T1000 (cell line): ENCODE measurements around the gene RNU1-1.
"Not testable (repeated sequence)": the region's sequence is repeated elsewhere in the genome, so short reads cannot be mapped to it uniquely, and the experiment has no call there.

ENCODE experiments used
- DNase-seq: peaks from one replicate; lab custom pipeline; 2025; ENCODE audit warnings: mixed read lengths; lab: John Stamatoyannopoulos, UW

Gene RNU1-1

GRCh38 chr1:16493731-16494130 is 20.4 kb downstream of the RNU1-1 start:
- not testable (repeated sequence) for DNase-seq

GRCh38 chr1:16492937-16493336 is 21.1 kb downstream of the RNU1-1 start:
- not testable (repeated sequence) for DNase-seq

- DNase-seq, result no peak
These were observed 22.9 kb downstream of the RNU1-1 start for GRCh38 chr1:16491056-16491675.

GRCh38 chr1:16489195-16489880 is 24.7 kb downstream of the RNU1-1 start:
- not testable (repeated sequence) for DNase-seq

GRCh38 chr1:16487011-16487410 is 27.1 kb downstream of the RNU1-1 start:
- DNase-seq, result not testable (repeated sequence)

GRCh38 chr1:16486316-16486715 is 27.8 kb downstream of the RNU1-1 start:
- DNase-seq, result not testable (repeated sequence)

- no peak for DNase-seq
These were observed 29.2 kb downstream of the RNU1-1 start for GRCh38 chr1:16484931-16485330.

- DNase-seq, result no peak
These were observed 29.6 kb downstream of the RNU1-1 start for GRCh38 chr1:16484501-16484835.

- not testable (repeated sequence) for DNase-seq
These were observed 30.2 kb downstream of the RNU1-1 start for GRCh38 chr1:16483639-16484500.

GRCh38 chr1:16483146-16483545 is 30.9 kb downstream of the RNU1-1 start:
- not testable (repeated sequence) for DNase-seq

- DNase-seq, result no peak
These were observed 36.0 kb downstream of the RNU1-1 start for GRCh38 chr1:16478091-16478490.

- not testable (repeated sequence) for DNase-seq
These were observed 38.0 kb downstream of the RNU1-1 start for GRCh38 chr1:16475771-16476770.

GRCh38 chr1:16474891-16475290 is 39.2 kb downstream of the RNU1-1 start:
- DNase-seq, result not testable (repeated sequence)

GRCh38 chr1:16474166-16474800 is 39.8 kb downstream of the RNU1-1 start:
- no peak for DNase-seq

- DNase-seq, result no peak
These were observed 45.5 kb downstream of the RNU1-1 start for GRCh38 chr1:16468558-16468957.

GRCh38 chr1:16464917-16465625 is 49.0 kb downstream of the RNU1-1 start:
- DNase-seq, result no peak
